ENCODE measurements around the gene U2SURP. TPM values are rescaled to one million over a fixed set of nuclear protein-coding genes. Genes with fewer than 3 reads are reported as not detected.
A peak's percentile ranks its signal among the peaks of the same experiment; 100 is the strongest.

U2SURP gene
- total RNA-seq, 1 experiment from 2014 or later = 168 TPM

DNA sequence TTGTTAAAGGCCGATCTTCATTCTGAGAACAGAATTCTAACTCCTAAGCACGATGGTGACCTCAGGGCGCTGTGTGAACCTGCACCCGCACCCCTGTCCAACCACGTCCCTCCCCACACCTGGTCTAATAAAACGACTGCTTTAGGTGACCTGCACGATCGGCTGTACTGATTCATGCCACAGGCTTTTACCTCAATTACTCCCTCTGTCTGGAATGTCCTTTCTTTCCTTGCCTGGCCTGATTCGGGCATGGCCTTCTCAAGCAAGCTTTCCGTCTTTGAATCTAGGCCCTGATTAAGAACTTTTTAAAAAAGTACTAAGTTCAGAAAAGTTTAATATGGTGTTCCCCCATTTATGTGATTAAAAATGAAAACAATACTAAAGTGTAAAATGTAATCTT, 842 bp upstream of the U2SURP start:
- peaks cover 21 to 25% of the 10 kb centered on the region in 2 experiments for H3K4me1 Mint-ChIP-seq
- H2BK12ac ChIP-seq (ENCODE audit: insufficient read length, low read depth, low read length) = no peak overlapping the region
- TF ChIP-seq, protein P1, sequence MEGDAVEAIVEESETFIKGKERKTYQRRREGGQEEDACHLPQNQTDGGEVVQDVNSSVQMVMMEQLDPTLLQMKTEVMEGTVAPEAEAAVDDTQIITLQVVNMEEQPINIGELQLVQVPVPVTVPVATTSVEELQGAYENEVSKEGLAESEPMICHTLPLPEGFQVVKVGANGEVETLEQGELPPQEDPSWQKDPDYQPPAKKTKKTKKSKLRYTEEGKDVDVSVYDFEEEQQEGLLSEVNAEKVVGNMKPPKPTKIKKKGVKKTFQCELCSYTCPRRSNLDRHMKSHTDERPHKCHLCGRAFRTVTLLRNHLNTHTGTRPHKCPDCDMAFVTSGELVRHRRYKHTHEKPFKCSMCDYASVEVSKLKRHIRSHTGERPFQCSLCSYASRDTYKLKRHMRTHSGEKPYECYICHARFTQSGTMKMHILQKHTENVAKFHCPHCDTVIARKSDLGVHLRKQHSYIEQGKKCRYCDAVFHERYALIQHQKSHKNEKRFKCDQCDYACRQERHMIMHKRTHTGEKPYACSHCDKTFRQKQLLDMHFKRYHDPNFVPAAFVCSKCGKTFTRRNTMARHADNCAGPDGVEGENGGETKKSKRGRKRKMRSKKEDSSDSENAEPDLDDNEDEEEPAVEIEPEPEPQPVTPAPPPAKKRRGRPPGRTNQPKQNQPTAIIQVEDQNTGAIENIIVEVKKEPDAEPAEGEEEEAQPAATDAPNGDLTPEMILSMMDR (conservative IDR thresholded peaks at IDR 0.05) = no peak
- H4K20me1 ChIP-seq (ENCODE audit: control insufficient read depth, insufficient read depth, insufficient read length) = no peaks in the 10 kb centered on the region
- H3K4me2 ChIP-seq (ENCODE audit: insufficient read depth, insufficient read length, low read length) = peak overlapping the region; percentile 98
- H3K4me1 ChIP-seq (ENCODE audit: insufficient read depth, low read length) = no peaks in the 10 kb centered on the region
- H3K9me3 ChIP-seq (ENCODE audit: control insufficient read depth, low read depth, low read length) = no peaks in the 10 kb centered on the region
- peak overlapping the region; percentile 98 to 99 (median 99) for H3K27ac Mint-ChIP-seq
- H3K27me3 Mint-ChIP-seq (ENCODE audit: low read depth) = no peaks in the 10 kb centered on the region
- no peak overlapping the region for H3K56ac ChIP-seq (ENCODE audit: insufficient read length, low read depth, low read length)
- H2BK120ac ChIP-seq (ENCODE audit: low read depth, low read length, poor library complexity, severe bottlenecking) = no peak overlapping the region
- no peak for DNase-seq
- H3K14ac ChIP-seq (ENCODE audit: insufficient read depth, low read length) = no peak overlapping the region
- no peak overlapping the region for H3K4ac ChIP-seq (ENCODE audit: low read depth, low read length)
- H3K36me3 Mint-ChIP-seq (ENCODE audit: insufficient read depth in 1 of 3, low read depth in 3 of 3) = peaks cover 0 to 2% (median 0%) of the 10 kb centered on the region in 3 experiments; a peak in 2 of 7 replicates
- peak overlapping the region; percentile 90 to 96 for H3K4me3 Mint-ChIP-seq
- no peak overlapping the region for H2AFZ ChIP-seq (ENCODE audit: low read length)
- peak overlapping the region; percentile 81 for H3K9ac ChIP-seq (ENCODE audit: extremely low read depth, insufficient read length, low read length)
- H3K79me2 ChIP-seq (ENCODE audit: insufficient read depth, low read length) = peaks cover 25% of the 10 kb centered on the region; the same call in 1 of the 2 replicates
- no peak overlapping the region for H2BK5ac ChIP-seq (ENCODE audit: insufficient read length, low read length)
- no peak overlapping the region for H3K18ac ChIP-seq (ENCODE audit: insufficient read length, low read depth, low read length)
- no peak overlapping the region for H4K5ac ChIP-seq (ENCODE audit: insufficient read length, low read depth, low read length)
- H4K91ac ChIP-seq (ENCODE audit: insufficient read length, low read depth, low read length) = no peak overlapping the region
- no peaks in the 10 kb centered on the region for H3K27me3 ChIP-seq (ENCODE audit: insufficient read depth, low read length)
- no peak overlapping the region for H2BK15ac ChIP-seq (ENCODE audit: low read depth, low read length)
- peaks cover 14% of the 10 kb centered on the region for H3K23me2 ChIP-seq (ENCODE audit: insufficient read length, low read depth, low read length, poor library complexity, severe bottlenecking)
- H3K27ac ChIP-seq (ENCODE audit: insufficient read length, low read depth, low read length) = peak overlapping the region; percentile 91
- no peaks in the 10 kb centered on the region for H3K79me1 ChIP-seq (ENCODE audit: insufficient read depth, low read depth, low read length, poor library complexity, severe bottlenecking)
- no peak overlapping the region for H3T11ph ChIP-seq (ENCODE audit: low read length)
- H2AK5ac ChIP-seq (ENCODE audit: insufficient read length, low read length) = no peak overlapping the region
- H2BK20ac ChIP-seq (ENCODE audit: low read depth, low read length, poor library complexity, severe bottlenecking) = no peak overlapping the region
- no peak overlapping the region for H4K8ac ChIP-seq (replicated peaks; ENCODE audit: insufficient read length, low read depth, low read length)
- WGBS (ENCODE audit: extremely low coverage, insufficient read length, low lambda C conversion rate) = no CpG with 5 or more reads among the region's 10 CpGs
- H3K9me3 Mint-ChIP-seq = no peaks in the 10 kb centered on the region
- H3K23ac ChIP-seq (ENCODE audit: insufficient read length, low read depth, low read length) = no peak overlapping the region

Measured in H9 (cell line).